ENCODE measurements around the gene SNCAIP.

DNA sequence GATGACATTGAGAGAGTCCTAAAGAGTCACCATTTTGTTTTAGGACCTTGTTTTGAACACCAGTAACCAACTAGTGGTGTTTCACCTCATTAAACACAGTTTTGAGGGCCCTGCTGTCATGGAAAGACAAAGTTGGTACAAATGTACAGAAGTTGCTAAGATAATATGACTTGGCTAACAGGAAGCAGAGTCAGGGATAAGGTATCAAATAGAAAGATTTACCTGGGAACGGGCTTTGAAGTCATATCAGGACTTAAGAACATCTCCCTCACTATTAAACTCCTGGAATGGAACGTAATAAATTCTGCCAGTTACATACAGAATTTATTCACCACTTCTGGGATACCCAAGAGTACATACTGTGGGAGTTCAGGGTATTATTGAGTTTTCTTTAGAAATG lies 115.6 kb downstream of the SNCAIP start:
- TF ChIP-seq, protein P1, sequence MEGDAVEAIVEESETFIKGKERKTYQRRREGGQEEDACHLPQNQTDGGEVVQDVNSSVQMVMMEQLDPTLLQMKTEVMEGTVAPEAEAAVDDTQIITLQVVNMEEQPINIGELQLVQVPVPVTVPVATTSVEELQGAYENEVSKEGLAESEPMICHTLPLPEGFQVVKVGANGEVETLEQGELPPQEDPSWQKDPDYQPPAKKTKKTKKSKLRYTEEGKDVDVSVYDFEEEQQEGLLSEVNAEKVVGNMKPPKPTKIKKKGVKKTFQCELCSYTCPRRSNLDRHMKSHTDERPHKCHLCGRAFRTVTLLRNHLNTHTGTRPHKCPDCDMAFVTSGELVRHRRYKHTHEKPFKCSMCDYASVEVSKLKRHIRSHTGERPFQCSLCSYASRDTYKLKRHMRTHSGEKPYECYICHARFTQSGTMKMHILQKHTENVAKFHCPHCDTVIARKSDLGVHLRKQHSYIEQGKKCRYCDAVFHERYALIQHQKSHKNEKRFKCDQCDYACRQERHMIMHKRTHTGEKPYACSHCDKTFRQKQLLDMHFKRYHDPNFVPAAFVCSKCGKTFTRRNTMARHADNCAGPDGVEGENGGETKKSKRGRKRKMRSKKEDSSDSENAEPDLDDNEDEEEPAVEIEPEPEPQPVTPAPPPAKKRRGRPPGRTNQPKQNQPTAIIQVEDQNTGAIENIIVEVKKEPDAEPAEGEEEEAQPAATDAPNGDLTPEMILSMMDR (conservative IDR thresholded peaks at IDR 0.05 in 1 of 2, IDR thresholded peaks at IDR 0.05 in 1 of 2; ENCODE audit: extremely low read depth in 1 of 2, insufficient read depth in 1 of 2, low read depth in 1 of 2, low read length in 2 of 2): no peak
- TF ChIP-seq EZH2 (IDR thresholded peaks at IDR 0.05; ENCODE audit: borderline replicate concordance, low read length): no peak

Data from mammary epithelial cell (primary cell).